Measurements from ENCODE around the gene AGL.

- TF ChIP-seq CREB1 (IDR thresholded peaks at IDR 0.05; ENCODE audit: low read depth) (no peak), RBBP5 (conservative IDR thresholded peaks at IDR 0.05) (no peak), PML (IDR thresholded peaks at IDR 0.05; ENCODE audit: low read length) (no peak), TARDBP (IDR thresholded peaks at IDR 0.05; ENCODE audit: borderline replicate concordance) (no peak), EP300 (IDR thresholded peaks at IDR 0.05; ENCODE audit: borderline replicate concordance in 1 of 2, control insufficient read depth in 1 of 2, low read depth in 2 of 2, low read length in 2 of 2) (no peak), SP1 (IDR thresholded peaks at IDR 0.05; ENCODE audit: low read depth, low read length) (no peak)
Measured at GRCh38 chr1:99869723-99870122, 19.6 kb downstream of the AGL start.

All from GM12878 (cell line).